ENCODE results near the gene DACH2. TPM values are rescaled to one million over a fixed set of nuclear protein-coding genes. Genes with fewer than 3 reads are reported as not detected.

DACH2 gene
- total and polyA plus RNA-seq, 4 donors, result 0.23 TPM; not detected in 3

- Histone ChIP-seq H3K9ac (ENCODE audit: low read depth in 1 of 2, low read length in 2 of 2) (no peak overlapping the region), H3K27me3 (ENCODE audit: control insufficient read depth in 4 of 4, insufficient read depth in 4 of 4, low read length in 3 of 4) (no peaks in the 10 kb centered on the region), H3K4me1 (ENCODE audit: control insufficient read depth in 4 of 4, insufficient read depth in 4 of 4, low read length in 3 of 4) (no peaks in the 10 kb centered on the region), H3K27ac (ENCODE audit: low read depth in 1 of 2, low read length in 2 of 2) (no peak overlapping the region), H3K4me3 (ENCODE audit: low read depth in 1 of 3, low read length in 3 of 3) (no peak overlapping the region), H3K9me3 (ENCODE audit: control insufficient read depth in 4 of 4, low read length in 3 of 4) (no peaks in the 10 kb centered on the region), H3K36me3 (ENCODE audit: control insufficient read depth in 4 of 4, insufficient read depth in 3 of 4, low read depth in 1 of 4, low read length in 3 of 4) (no peaks in the 10 kb centered on the region)
- TF ChIP-seq FOXA1 (IDR thresholded peaks at IDR 0.05) (no peak), JUND (IDR thresholded peaks at IDR 0.05) (no peak), HNF4A (conservative IDR thresholded peaks at IDR 0.05) (no peak), ZBTB33 (IDR thresholded peaks at IDR 0.05) (no peak), HNF4G (IDR thresholded peaks at IDR 0.05) (no peak), RAD21 (IDR thresholded peaks at IDR 0.05) (no peak), GABPA (IDR thresholded peaks at IDR 0.05 in 1 of 2, conservative IDR thresholded peaks at IDR 0.05 in 1 of 2) (no peak), RXRA (IDR thresholded peaks at IDR 0.05) (no peak), REST (IDR thresholded peaks at IDR 0.05) (no peak), ATF3 (IDR thresholded peaks at IDR 0.05) (no peak), SP1 (IDR thresholded peaks at IDR 0.05) (no peak)
- no peak for DNase-seq (ENCODE audit: low spot score)
These were observed 682.4 kb downstream of the DACH2 start for GRCh38 chrX:86830685-86831084.

- no peak overlapping the region for H3K27ac ChIP-seq (ENCODE audit: low read depth in 1 of 2, low read length in 2 of 2)
These were observed 696.9 kb downstream of the DACH2 start for GRCh38 chrX:86845101-86845500.

More at GRCh38 chrX:86845101-86845500, 696.9 kb downstream of the DACH2 start:
- Histone ChIP-seq H3K9ac (ENCODE audit: low read depth in 1 of 2, low read length in 2 of 2) (no peak overlapping the region), H3K27me3 (ENCODE audit: control insufficient read depth in 4 of 4, insufficient read depth in 4 of 4, low read length in 3 of 4) (no peaks in the 10 kb centered on the region), H3K36me3 (ENCODE audit: control insufficient read depth in 4 of 4, insufficient read depth in 3 of 4, low read depth in 1 of 4, low read length in 3 of 4) (no peaks in the 10 kb centered on the region), H3K4me1 (ENCODE audit: control insufficient read depth in 4 of 4, insufficient read depth in 4 of 4, low read length in 3 of 4) (no peaks in the 10 kb centered on the region), H3K4me3 (ENCODE audit: low read depth in 1 of 3, low read length in 3 of 3) (no peak overlapping the region), H3K9me3 (ENCODE audit: control insufficient read depth in 4 of 4, low read length in 3 of 4) (no peaks in the 10 kb centered on the region)
- 36% methylated on average over 3 of the region's 3 CpGs for WGBS
- no peak for TF ChIP-seq EGR1 (IDR thresholded peaks at IDR 0.05; ENCODE audit: low read depth in 2 of 2)
- TF ChIP-seq FOXA2 (IDR thresholded peaks at IDR 0.05), result no peak
- TF ChIP-seq SP1 (IDR thresholded peaks at IDR 0.05), result no peak
- TF ChIP-seq RXRA (IDR thresholded peaks at IDR 0.05), result no peak
- TF ChIP-seq JUND (IDR thresholded peaks at IDR 0.05), result no peak
- TF ChIP-seq FOXA1 (IDR thresholded peaks at IDR 0.05), result no peak
- TF ChIP-seq HNF4A (conservative IDR thresholded peaks at IDR 0.05), result no peak
- TF ChIP-seq RAD21 (IDR thresholded peaks at IDR 0.05), result no peak
- no peak for TF ChIP-seq MAX (IDR thresholded peaks at IDR 0.05)
- TF ChIP-seq TAF1 (conservative IDR thresholded peaks at IDR 0.05), result no peak
- TF ChIP-seq ZBTB33 (IDR thresholded peaks at IDR 0.05), result no peak
- TF ChIP-seq GABPA (IDR thresholded peaks at IDR 0.05 in 1 of 2, conservative IDR thresholded peaks at IDR 0.05 in 1 of 2), result no peak
- no peak for TF ChIP-seq YY1 (IDR thresholded peaks at IDR 0.05)
- no peak for TF ChIP-seq NR2F2 (IDR thresholded peaks at IDR 0.05)
- no peak for TF ChIP-seq CTCF (IDR thresholded peaks at IDR 0.05; ENCODE audit: low read depth, low read length, missing input control)
- TF ChIP-seq ATF3 (IDR thresholded peaks at IDR 0.05), result no peak
- DNase-seq (ENCODE audit: low spot score), result no peak
